ACHN (cell line): ENCODE data around the gene SMC4.

Experiments
- DNase-seq: peaks from one replicate; pipeline ENCODE4 v3.0.0-alpha.2; 2015
- in situ Hi-C: cut with HindIII; loops from 2 replicates; pipeline ENCODE4 v1.10.0; 2017; ENCODE audit warnings: low sequenced_read_pairs, low pct_ligation_motif_present, low pct_unique_long_range_greater_than_20kb

SMC4 gene

DNA sequence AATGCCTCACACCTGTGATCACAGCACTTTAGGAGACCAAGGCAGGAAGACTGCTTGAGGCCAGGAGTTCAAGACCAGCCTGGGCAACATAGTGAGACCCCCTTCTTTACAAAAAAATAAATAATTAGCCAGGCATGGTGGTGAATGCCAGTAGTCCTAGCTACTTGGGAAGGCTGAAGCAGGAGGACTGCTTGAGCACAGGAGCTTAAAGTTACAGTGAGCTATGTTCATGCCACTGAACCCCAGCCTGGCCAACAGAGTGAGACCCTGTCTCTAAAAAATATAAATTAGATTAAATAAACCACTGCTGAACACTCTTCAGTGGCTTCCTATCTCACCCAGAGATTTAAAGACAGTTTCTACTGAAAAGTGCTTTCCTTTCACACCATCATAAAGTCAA lies 6.7 kb upstream of the SMC4 start:
- in situ Hi-C loops, result no loop called here

DNA sequence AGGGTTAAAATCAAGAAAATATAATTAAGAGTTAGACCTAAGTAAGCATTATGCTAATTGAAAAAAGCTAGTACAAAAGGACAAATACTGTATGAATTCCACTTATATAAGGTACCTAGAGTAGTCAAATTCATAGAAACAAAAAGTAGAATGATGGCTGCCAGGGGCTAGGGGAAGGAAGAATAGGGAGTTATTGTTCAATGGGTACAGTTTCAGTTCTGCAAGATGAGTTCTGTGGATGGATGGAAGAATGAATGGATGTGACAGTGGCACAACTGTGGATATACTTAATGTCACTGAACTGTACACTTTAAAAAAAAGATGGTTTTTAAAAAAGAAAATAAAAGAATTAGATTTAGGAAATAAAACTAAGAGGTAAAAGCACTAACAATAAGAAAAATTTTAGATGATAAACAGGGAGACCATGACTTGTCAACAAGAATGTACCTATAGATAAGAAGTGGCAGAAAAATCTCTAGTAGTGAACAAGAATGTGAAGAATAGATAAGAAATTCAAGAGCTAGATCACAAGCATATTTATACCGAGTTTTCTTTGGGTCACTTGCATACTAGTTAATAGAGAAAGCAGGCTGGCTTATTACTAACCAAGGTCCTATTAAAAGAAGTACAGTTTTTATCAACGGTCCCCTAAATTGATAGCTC lies 6.0 kb upstream of the SMC4 start:
- in situ Hi-C loops, result no loop called here

More for the DNA sequence above, 6.7 kb upstream of the SMC4 start:
- DNase-seq, result no peak

DNA sequence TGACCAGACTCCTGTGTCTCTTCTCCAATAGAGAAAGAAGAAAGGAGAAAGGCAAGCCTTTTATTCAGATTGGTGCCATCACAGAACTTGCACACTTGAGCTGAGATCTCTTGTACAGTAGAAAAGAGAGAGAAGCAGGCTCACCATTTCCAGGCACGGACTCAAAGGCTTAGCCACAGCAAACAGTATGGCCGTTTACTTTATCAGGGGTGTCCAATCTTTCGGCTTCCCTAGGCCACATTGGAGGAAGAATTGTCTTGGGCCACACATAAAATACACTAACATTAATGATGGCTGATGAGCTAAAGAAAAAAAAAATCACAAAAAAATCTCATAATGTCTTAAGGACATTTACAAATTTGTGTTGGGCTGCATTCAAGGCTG lies 5.4 kb upstream of the SMC4 start:
- in situ Hi-C loops, result no loop called here
- DNase-seq, result no peak

More for the DNA sequence above, 6.0 kb upstream of the SMC4 start:
- no peak for DNase-seq

DNA sequence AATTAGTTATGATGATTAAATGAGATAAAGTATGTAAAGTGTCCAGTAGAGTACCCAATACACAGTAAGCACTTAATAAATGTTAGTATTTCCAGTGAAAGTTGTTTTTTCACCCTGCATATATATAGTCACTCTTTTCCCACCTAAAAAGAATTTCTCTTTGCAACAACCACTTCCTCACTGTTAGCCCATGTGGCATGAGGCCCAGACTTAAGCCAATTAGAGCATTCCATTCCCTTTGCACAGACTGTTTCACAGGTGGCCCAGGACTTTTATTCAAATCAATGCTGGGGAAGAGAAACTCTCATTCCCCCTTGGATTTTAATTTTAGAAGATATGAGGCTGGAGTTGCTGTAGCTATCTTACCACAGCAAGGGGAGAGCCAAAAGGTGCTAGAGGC lies 4.2 kb upstream of the SMC4 start:
- in situ Hi-C loops, result no loop called here
- peak; percentile 68 for DNase-seq

DNA sequence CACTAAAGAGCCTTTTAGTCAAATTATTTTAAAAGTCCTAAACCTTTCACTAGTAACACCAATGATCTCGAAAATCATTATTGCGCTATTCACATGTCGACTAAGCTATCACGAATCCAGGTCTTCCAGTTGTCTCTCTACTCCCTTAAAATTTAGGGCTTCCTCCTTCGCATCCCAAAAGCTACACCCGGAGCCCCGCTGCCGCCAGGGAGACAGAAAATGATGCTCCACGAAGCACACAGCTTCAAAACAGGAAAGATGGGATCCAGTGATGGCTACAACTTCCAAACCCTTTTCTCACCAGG lies 678 bp upstream of the SMC4 start:
- DNase-seq, result no peak
- in situ Hi-C loops, result no loop called here

DNA sequence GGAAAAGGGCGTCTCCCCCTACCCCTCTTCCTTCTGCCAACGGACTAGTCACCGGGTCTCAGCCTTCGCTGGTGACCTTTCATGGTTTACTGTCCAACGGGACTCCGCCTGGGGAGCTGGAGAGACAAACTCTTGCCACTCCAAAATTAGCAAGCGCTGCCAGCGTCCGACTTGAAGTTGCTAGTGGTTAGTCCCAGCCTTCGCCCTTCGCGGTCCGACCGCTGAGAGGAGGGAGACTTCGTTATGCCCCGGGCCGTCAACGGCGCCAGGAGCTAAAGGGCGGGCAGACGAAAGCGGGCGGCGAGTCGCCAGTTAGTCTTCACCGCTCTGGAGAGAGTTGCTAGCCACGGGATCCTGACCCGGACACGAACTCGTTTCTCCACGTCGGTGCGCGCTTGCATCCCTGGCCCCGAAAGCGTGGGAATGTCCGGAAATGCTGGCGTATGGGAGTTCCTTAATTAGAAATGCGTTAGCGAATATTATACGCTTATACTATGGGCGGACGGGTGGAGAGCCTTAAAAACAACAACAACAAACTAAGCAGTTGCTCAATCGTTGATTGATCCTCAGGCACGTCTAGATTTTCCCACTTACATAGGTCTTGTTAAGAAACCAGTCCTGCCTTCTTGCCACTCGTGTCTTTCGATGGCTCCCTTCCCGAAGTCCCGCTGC lies 716 bp downstream of the SMC4 start:
- DNase-seq, result peak; percentile 32
- in situ Hi-C loops, result no loop called here

DNA sequence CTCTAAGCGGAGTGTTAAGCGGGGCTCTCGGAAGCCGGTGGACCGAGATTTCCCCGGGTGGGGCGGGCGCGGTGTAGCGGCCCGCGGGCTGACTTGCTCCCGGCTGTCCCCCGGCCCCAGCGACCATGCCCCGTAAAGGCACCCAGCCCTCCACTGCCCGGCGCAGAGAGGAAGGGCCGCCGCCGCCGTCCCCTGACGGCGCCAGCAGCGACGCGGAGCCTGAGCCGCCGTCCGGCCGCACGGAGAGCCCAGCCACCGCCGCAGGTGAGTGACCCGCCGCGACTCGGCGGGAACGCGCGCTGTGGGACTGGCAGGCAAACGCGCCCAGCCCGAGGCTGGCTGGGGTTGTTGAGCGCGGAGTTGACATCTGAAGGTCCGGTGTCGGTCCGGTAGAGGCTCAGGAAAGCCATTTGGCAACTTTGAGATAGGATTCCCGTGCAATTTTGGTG lies 1.3 kb downstream of the SMC4 start:
- no peak for DNase-seq
- in situ Hi-C loops, result no loop called here

DNA sequence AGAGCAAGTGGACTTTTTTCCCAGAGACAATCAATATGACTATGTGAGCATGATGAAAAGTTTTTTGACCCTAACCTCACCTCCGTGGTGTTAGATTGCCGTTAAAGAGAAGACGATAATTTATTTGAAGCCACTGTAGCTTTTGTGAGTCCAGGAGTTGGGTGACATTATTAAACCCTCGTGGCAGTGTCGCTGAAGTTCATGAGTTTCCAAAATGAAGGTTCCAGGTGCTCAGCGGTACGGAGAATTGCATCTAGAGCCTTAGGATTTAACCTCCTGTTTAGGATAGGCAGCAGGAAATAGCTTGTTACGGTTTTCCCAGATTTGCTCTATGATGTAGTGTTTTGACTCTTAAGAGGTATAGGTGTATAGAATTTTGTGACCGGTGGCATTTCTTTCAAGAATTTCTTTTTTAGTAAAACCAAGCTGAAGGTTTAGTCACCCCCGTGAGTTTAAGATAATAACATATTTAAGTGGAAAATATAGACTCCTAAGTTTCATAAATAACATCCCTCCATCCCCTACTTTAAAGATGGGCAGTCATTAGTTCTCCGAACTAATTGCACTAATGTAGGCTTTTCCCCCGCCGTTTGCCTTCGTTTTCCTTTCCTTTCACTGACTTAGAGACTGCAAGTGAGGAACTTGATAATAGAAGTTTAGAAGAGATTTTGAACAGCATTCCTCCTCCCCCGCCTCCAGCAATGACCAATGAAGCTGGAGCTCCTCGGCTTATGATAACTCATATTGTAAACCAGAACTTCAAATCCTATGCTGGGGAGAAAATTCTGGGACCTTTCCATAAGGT lies 2.0 kb downstream of the SMC4 start:
- in situ Hi-C loops, result no loop called here
- DNase-seq, result peak; percentile 59

DNA sequence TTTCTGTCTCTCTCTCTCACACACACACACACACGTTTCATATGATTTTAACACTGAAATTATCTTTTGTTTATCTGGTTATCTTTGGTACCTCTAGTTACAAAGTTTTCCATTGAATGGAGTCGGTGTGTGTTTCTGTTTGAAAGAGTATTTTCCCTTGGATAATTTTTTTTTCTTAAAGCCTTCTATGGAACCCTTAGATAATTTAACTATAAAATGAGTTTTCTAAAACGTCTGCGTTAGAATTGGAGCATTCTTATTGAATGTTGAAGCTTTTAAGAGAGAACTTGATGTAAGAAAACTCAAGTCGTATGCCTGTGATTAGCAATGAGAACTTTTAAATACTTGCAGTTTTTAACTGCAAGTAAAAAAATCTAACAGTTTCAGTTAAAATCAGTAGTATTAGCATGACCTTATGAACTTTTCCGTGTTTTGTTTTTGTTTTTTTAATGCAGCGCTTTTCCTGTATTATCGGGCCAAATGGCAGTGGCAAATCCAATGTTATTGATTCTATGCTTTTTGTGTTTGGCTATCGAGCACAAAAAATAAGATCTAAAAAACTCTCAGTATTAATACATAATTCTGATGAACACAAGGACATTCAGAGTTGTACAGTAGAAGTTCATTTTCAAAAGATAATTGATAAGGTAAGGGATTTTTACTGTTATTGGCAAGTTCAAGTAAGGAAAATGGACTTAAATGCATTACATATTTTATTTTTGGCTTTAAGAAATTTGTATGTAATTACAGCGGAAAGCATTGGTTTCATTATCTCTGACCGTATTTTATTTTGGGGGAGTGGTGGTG lies 3.0 kb downstream of the SMC4 start:
- in situ Hi-C loops, result no loop called here
- no peak for DNase-seq

DNA sequence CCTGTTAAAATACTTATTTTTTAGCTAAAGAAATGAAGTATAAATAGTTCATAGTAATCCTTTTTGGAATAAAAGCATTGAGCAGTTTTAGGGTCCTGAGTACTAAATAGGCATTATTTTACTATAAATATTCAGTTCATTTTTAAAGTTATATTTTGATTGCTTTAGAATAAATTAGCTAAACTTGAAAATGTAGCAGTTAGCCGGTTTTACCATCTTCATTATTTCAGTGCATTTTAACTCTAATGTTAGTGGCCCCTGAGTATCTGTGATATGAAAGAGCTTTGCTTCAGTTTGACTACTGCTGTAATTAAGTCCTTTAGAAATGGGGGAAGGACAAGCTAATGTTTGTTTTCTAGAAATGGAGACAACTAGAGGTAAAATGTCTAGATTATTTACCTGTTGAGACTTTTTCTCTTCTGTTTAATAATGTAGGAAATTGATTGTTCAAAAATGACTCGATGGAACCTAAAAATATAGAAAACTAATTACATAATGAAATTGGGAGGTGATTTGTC lies 3.6 kb downstream of the SMC4 start:
- in situ Hi-C loops, result no loop called here
- peak; percentile 16 for DNase-seq

DNA sequence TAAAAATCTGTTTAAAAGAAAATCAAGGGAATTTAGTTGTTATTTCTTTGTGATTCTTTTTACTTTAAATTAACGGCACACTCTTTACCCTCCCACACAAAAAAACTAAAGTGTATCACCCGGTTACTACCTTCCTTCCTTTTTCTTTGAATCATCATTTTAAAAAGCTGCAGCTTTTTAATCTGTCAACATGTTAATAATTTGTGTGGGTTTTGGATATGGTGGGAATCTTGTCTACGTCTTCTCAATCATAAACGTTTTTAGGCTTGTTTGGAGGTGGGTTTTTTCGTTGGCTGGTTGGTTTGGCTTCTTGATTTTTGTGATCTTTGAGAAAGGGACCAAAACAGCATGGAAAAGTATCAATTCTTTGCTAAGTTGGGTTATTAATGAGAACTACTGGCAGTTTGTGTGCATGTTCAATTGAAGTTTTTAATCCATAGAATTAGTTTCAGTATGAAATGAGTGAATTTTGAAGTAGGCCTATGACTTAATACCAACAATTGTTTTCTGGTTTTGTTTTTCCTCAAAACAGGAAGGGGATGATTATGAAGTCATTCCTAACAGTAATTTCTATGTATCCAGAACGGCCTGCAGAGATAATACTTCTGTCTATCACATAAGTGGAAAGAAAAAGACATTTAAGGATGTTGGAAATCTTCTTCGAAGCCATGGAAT lies 4.5 kb downstream of the SMC4 start:
- in situ Hi-C loops, result no loop called here
- no peak for DNase-seq

DNA sequence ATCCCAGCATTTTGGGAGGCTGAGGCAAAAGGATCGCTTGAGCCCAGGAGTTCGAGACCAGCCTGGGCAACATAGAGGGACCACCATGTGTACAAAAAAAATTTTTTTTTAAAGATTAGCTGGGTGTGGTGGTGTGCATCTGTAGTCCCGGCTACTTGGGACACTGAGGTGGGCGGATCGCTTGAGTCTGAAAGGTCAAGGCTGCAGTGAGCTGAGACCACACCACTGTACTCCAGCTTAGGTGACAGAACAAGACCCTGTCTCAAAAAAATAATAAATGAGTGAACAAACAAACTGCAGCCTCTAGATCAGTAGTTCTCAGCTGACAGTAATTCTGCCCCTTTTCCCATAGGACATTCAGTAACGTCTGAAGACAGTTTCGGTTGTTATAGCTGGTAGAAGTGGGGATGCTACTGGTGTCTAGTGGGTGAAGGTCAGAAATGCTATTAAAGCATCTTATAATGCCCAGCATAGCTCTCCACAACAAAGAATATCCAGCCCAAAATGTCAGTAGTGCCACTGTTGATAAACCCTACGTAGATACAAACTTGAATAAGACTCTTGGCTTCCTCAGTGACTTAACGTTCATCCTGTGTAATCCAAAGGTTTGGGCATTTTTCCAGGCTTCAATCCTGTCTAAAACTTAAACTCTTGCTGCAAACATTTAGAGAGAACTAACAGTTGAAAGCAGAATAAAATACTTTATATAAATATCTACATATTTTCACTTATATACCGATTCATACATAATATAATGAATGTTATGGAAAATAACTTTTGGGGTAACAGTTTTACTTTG lies 10.6 kb downstream of the SMC4 start:
- no peak for DNase-seq

DNA sequence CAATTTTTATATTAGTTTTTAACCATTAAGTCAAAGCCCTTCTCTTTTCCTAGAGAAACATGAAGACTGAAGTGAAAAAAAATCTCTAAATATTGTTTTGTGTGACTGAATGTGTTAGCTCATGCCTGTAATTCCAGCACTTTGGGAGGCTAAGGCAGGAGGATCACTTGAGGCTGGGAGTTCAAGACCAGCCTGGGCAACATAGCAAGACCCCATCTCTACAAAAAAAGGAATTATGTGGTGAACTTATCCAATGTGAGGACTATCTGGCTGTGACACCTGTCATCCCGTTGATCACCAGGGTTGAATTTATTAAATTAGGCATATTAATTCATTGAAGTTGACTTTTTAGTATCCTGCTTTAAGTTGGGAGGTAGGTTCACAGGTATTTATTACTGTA lies 13.0 kb downstream of the SMC4 start:
- no peak for DNase-seq
- in situ Hi-C loops, result no loop called here

More for the DNA sequence above, 10.6 kb downstream of the SMC4 start:
- in situ Hi-C loops, result no loop called here

DNA sequence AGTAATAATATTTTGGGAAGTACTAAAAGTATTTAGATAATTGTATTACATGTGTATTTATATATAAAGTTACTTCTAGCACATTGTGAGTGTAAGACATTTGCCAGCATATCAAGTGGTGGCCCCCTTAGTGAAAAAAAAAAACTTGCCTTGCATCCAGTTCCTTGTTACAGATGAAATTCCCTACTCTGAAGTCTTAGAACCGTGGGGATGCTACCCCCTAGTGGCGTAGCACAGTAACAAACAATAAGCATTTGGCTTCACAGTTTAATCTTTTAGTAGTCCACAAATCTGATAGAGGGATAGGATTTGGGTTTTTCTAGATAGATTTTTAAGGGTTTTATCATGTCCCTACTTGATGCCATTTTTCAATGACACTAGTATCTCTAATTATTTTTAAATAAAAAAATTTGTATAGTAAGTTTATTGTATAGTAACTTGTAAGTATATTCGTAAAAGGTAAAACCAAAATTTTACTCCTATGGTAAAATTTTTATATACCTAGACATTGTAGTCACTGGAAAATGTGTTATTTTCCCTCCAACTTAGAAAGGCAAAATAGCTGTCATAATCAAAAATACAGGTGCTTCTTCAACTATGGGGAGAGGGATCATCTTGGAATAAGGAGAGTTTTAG lies 14.3 kb downstream of the SMC4 start:
- in situ Hi-C loops, result no loop called here
- DNase-seq, result peak; percentile 79

DNA sequence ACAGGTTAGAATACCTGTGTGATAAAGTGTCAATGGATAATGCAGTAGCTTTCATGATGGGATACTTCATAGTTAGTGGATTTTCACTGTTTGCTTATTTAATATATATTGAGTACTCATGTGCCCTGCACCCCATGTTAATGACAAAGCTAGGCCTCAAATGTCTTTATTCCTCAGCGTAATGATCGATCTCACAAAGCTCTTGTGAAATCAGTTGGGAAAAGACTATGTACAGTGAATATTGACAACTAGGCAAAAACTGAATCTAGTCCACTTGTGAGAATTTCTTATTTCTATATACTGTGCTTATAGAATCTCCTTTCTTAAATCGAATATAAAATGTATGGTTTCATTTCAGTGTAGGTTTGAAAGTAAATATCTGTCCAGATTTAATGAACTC lies 17.9 kb downstream of the SMC4 start:
- no peak for DNase-seq
- in situ Hi-C loops, result no loop called here

DNA sequence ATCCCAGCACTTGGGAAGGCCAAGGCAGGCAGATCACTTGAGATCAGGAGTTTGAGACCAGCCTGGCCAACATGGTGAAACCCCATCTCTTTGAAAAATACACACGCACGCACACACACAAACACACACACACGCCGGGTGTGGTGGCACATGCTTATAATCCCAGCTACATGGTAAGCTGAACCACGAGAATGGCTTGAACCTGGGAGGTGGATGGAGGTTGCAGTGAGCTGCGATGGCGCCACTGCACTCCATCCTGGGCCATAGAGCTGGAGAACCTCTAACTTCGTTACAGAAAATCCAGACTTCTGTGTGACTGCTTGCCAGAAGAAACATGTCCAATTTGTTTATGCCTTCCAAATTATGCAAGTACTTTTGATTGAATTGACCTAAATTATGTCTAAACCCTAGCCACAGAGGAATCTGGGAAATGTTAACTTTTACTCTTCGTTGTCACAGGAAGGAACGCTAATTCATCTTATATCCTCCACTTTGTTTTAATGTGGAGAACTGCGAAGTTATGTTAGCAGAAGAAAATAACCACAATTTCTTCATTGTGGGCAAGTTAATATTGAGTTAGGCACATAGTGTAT lies 28.5 kb downstream of the SMC4 start:
- in situ Hi-C loops, result no loop called here
- DNase-seq, result no peak

DNA sequence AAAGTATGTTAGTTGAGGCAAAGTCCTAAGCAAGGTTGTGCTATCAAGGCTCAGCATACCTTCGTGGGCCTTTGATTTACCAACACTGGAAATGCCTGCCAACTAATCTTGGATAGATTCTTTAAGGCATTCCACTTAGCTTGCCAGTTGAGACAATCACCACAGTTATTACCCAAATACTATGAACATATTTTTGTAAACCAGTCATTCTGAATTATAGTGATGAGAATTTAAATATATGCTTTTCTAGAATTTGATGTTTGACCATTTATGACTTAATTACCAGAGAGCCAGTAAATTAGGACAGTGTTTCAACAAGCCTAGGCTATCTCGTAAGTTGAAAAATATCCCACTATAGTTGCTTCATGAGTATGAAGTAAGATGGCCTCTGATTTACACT lies 34.6 kb downstream of the SMC4 start:
- DNase-seq, result peak; percentile 22
- in situ Hi-C loops, result no loop called here
